ENCODE data around the gene CHRM5. TPM values are rescaled to one million over a fixed set of nuclear protein-coding genes. Genes with fewer than 3 reads are reported as not detected.

Gene CHRM5
- polyA plus RNA-seq, 1 donor (not counting 4 experiments of a cell fraction or from before 2014, with no cell fraction given): 0.01 TPM

DNA sequence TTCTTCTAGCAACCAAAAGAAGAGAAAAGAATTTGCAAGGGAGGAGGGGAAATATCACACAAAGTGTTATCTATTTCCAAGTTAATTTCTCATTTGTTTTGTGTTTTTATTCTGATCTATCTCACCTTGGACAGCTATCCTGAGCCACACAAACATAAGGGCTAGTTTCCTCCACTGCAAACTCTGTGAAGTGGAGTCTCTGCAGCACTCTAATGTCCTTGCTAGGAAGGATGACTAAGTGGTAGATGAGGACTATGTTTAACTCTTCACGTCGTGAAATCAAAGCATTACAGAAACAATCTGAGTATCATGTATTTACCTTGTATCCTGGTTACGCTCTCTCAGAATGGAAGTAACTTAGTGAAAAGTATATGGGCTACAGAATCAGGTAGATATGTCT is 33.9 kb upstream of the CHRM5 start:
- no peak overlapping the region for H3K27ac ChIP-seq (ENCODE audit: control insufficient read depth, insufficient read depth, low read length)
- no peaks in the 10 kb centered on the region for H3K9me1 ChIP-seq (ENCODE audit: control insufficient read depth, extremely low read depth, insufficient read depth, low read length)
- no peak overlapping the region for H2AFZ ChIP-seq (ENCODE audit: control insufficient read depth, low read length)
- DNase-seq (ENCODE audit: low read depth, low spot score) (no peak), FAIRE-seq (no peak)
- dilution Hi-C loops (cut with MboI; ENCODE audit: extremely low pct_ligation_motif_present, low sequenced_read_pairs): no loop called here
- no peak for TF ChIP-seq EZH2 (IDR thresholded peaks at IDR 0.05; ENCODE audit: low read length)
- TF ChIP-seq, protein P1, sequence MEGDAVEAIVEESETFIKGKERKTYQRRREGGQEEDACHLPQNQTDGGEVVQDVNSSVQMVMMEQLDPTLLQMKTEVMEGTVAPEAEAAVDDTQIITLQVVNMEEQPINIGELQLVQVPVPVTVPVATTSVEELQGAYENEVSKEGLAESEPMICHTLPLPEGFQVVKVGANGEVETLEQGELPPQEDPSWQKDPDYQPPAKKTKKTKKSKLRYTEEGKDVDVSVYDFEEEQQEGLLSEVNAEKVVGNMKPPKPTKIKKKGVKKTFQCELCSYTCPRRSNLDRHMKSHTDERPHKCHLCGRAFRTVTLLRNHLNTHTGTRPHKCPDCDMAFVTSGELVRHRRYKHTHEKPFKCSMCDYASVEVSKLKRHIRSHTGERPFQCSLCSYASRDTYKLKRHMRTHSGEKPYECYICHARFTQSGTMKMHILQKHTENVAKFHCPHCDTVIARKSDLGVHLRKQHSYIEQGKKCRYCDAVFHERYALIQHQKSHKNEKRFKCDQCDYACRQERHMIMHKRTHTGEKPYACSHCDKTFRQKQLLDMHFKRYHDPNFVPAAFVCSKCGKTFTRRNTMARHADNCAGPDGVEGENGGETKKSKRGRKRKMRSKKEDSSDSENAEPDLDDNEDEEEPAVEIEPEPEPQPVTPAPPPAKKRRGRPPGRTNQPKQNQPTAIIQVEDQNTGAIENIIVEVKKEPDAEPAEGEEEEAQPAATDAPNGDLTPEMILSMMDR (optimal IDR thresholded peaks at IDR 0.05 in 1 of 3, IDR thresholded peaks at IDR 0.05 in 1 of 3, conservative IDR thresholded peaks at IDR 0.05 in 1 of 3; ENCODE audit: extremely low read depth in 1 of 3, insufficient read depth in 2 of 3, low read length in 3 of 3): no peak
- H3K9ac ChIP-seq (ENCODE audit: control insufficient read depth, extremely low read depth, insufficient read depth, low read length): no peak overlapping the region
- no peaks in the 10 kb centered on the region for H3K9me3 ChIP-seq (ENCODE audit: control insufficient read depth, low read depth, low read length)
- no peaks in the 10 kb centered on the region for H3K4me1 ChIP-seq (ENCODE audit: control insufficient read depth, extremely low read depth, insufficient read depth, low read length)
- H3K4me3 ChIP-seq (ENCODE audit: control insufficient read depth in 2 of 3, extremely low read depth in 1 of 3, insufficient read depth in 2 of 3, low read depth in 1 of 3, low read length in 3 of 3): no peak overlapping the region
- no peaks in the 10 kb centered on the region for H4K20me1 ChIP-seq (ENCODE audit: control insufficient read depth, extremely low read depth, insufficient read depth, low read length)
- no peaks in the 10 kb centered on the region for H3K27me3 ChIP-seq (ENCODE audit: control insufficient read depth, extremely low read depth, insufficient read depth, low read length)
- no peak overlapping the region for H3K4me2 ChIP-seq (ENCODE audit: control insufficient read depth, extremely low read depth, insufficient read depth, low read depth, low read length)
- no peaks in the 10 kb centered on the region for H3K36me3 ChIP-seq (ENCODE audit: control insufficient read depth in 2 of 2, extremely low read depth in 1 of 2, insufficient read depth in 2 of 2, low read length in 2 of 2)
- no peaks in the 10 kb centered on the region for H3K79me2 ChIP-seq (ENCODE audit: control insufficient read depth, insufficient read depth, low read length)

DNA sequence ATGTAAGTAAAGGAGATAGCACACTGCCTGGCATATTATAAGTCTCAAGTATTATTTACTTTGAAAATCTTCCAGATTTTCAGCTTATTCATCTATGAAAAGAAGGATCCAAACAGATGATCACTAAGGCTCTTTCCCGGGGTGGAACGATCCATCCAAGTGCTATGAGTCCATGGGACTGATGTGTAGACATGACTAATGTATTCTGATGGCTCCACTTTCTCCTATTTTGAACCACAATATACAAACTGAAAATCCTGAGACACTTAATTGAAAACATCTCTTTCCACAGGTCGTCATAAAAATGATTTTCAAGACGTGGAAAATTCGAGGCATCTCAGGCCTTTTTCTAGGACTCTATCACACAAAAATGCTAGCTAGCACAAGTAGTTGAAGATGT is 33.4 kb upstream of the CHRM5 start:
- Histone ChIP-seq H3K9me1 (ENCODE audit: control insufficient read depth, extremely low read depth, insufficient read depth, low read length) (no peaks in the 10 kb centered on the region), H3K27ac (ENCODE audit: control insufficient read depth, insufficient read depth, low read length) (no peak overlapping the region), H3K4me3 (ENCODE audit: control insufficient read depth in 2 of 3, extremely low read depth in 1 of 3, insufficient read depth in 2 of 3, low read depth in 1 of 3, low read length in 3 of 3) (no peak overlapping the region), H2AFZ (ENCODE audit: control insufficient read depth, low read length) (no peak overlapping the region), H3K4me1 (ENCODE audit: control insufficient read depth, extremely low read depth, insufficient read depth, low read length) (no peaks in the 10 kb centered on the region), H4K20me1 (ENCODE audit: control insufficient read depth, extremely low read depth, insufficient read depth, low read length) (no peaks in the 10 kb centered on the region), H3K36me3 (ENCODE audit: control insufficient read depth in 2 of 2, extremely low read depth in 1 of 2, insufficient read depth in 2 of 2, low read length in 2 of 2) (no peaks in the 10 kb centered on the region), H3K27me3 (ENCODE audit: control insufficient read depth, extremely low read depth, insufficient read depth, low read length) (no peaks in the 10 kb centered on the region), H3K9me3 (ENCODE audit: control insufficient read depth, low read depth, low read length) (no peaks in the 10 kb centered on the region), H3K4me2 (ENCODE audit: control insufficient read depth, extremely low read depth, insufficient read depth, low read depth, low read length) (no peak overlapping the region), H3K9ac (ENCODE audit: control insufficient read depth, extremely low read depth, insufficient read depth, low read length) (no peak overlapping the region), H3K79me2 (ENCODE audit: control insufficient read depth, insufficient read depth, low read length) (no peaks in the 10 kb centered on the region)
- dilution Hi-C loops (cut with MboI; ENCODE audit: extremely low pct_ligation_motif_present, low sequenced_read_pairs): no loop called here
- no peak for DNase-seq (ENCODE audit: low read depth, low spot score)
- no peak for FAIRE-seq
- TF ChIP-seq, protein P1 (optimal IDR thresholded peaks at IDR 0.05 in 1 of 3, IDR thresholded peaks at IDR 0.05 in 1 of 3, conservative IDR thresholded peaks at IDR 0.05 in 1 of 3; ENCODE audit: extremely low read depth in 1 of 3, insufficient read depth in 2 of 3, low read length in 3 of 3): no peak
- TF ChIP-seq EZH2 (IDR thresholded peaks at IDR 0.05; ENCODE audit: low read length): no peak
